A549 (cell line): ENCODE data around the gene TBC1D2B.

Experiments used
- CBX8 ChIP-seq: fragments of 200-600 bp; sonication (generic); IDR thresholded peaks from 2 replicates; pipeline ENCODE4 v1.6.1; 2016
- TF ChIP-seq, protein P1 (sequence below): fragments of >200 bp; sonication (Bioruptor Twin); formaldehyde crosslinking; IDR thresholded peaks from 3 replicates; pipeline ENCODE4 v1.5.1; 2016

DNA sequence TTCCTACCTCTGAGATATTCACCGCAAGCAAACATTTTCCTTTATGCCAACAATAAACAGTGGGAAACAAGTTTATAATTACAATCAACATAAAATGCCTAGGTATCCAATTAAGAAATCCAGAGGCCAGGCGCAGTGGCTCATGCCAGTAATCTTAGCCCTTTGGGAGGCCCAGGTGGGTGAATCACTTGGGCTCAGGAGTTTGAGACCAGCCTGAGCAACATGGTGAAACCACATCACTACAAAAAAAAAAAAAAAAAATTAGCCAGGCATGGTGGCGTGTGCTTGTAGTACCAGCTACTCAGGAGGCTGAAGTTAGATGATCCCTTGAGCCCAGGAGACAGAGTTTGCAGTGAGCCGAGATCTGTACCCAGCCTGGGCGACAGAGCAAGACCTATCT lies 17.3 kb downstream of the TBC1D2B start:
- no peak for TF ChIP-seq CBX8
- TF ChIP-seq, protein P1, sequence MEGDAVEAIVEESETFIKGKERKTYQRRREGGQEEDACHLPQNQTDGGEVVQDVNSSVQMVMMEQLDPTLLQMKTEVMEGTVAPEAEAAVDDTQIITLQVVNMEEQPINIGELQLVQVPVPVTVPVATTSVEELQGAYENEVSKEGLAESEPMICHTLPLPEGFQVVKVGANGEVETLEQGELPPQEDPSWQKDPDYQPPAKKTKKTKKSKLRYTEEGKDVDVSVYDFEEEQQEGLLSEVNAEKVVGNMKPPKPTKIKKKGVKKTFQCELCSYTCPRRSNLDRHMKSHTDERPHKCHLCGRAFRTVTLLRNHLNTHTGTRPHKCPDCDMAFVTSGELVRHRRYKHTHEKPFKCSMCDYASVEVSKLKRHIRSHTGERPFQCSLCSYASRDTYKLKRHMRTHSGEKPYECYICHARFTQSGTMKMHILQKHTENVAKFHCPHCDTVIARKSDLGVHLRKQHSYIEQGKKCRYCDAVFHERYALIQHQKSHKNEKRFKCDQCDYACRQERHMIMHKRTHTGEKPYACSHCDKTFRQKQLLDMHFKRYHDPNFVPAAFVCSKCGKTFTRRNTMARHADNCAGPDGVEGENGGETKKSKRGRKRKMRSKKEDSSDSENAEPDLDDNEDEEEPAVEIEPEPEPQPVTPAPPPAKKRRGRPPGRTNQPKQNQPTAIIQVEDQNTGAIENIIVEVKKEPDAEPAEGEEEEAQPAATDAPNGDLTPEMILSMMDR, result no peak
